Motor neuron (in vitro differentiated cells): ENCODE measurements around the gene ATXN7L1. TPM values are rescaled to one million over a fixed set of nuclear protein-coding genes. Genes with fewer than 3 reads are reported as not detected.
"Not testable (repeated sequence)": the region's sequence is repeated elsewhere in the genome, so short reads cannot be mapped to it uniquely, and the experiment has no call there.

Experiments used
- ATAC-seq, 8 experiments: fragments of 200-7000 bp; cut with Tn5 transposase; replicated peaks in 6 of 8; 2 replicates each; pipeline ENCODE4 v1.8.0; 2021; ENCODE audit warnings: mild to moderate bottlenecking in 8 of 8, moderate library complexity in 8 of 8
- H3K27ac ChIP-seq, 2 donors: fragments of 250-450 bp; sonication (Bioruptor Pico); 2 replicates each; pipeline ENCODE4 v1.9.0; 2021; ENCODE audit warnings: antibody characterized with exemption in 2 of 2, mild to moderate bottlenecking in 2 of 2, moderate library complexity in 1 of 2
- H3K4me1 ChIP-seq, 2 donors: fragments of 250-450 bp; sonication (Bioruptor Pico); replicated peaks in 1 of 2; 2 replicates each; pipeline ENCODE4 v1.6.1; 2021; ENCODE audit warnings: antibody characterized with exemption in 2 of 2, mild to moderate bottlenecking in 2 of 2, moderate library complexity in 1 of 2
- H3K4me3 ChIP-seq, 5 donors: fragments of 250-450 bp; sonication (Bioruptor Pico); 2 replicates each; pipeline ENCODE4 v1.9.0; 2021; ENCODE audit warnings: antibody characterized with exemption in 5 of 5, mild to moderate bottlenecking in 5 of 5, moderate library complexity in 4 of 5
- WGBS, 10 experiments: fragments of 450-650 bp; shearing (Covaris generic); methylation state at CpG; one replicate each; pipeline ENCODE4 v1.0.0; 2022; 5-methylcytosine and 5-hydroxymethylcytosine counted together
- in situ Hi-C, 9 experiments: fragments of 400-800 bp; cut with MboI; loops; one replicate each; pipeline ENCODE4 v1.15.0; 2021; ENCODE audit warnings: low sequenced_read_pairs in 9 of 9, low pct_unique_long_range_greater_than_20kb in 2 of 9; ENCODE audit not compliant: unreplicated experiment in 9 of 9
- total RNA-seq, 8 experiments: library from RNA; unstranded; fragments of 300-600 nt; gene quantifications; 2 replicates each; pipeline versions ENCODE4 v1.2.3 to v1.2.4, GENCODE V29; 2022

Gene ATXN7L1
- total RNA-seq, 8 experiments from 2014 or later, result 6.5 to 23.7 (median 10.6) TPM

DNA sequence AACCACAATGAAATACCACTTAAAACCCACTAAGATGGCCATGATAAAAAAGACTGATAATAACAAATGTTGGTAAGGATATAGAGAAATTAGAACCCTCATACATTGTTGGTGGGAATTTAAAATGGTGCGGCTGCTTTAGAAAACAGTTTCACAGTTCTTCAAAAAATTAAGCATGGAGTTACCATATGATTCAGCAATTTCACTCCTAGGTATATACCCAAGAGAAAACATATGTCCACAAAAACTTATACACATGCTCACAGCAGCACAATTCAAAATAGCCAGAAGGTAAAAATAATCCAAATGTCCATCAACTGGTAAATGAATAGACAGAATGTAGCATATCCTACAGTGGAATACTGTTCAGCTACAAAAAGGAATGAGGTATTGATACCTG lies 30.0 kb downstream of the ATXN7L1 start:
- H3K4me3 ChIP-seq, result no peak overlapping the region
- WGBS, 10 experiments, result 83 to 100% (median 100%) methylated on average over 1 of the region's 1 CpG; no CpG with 5 or more reads in 4 of the 10 experiments
- no peak for ATAC-seq
- H3K4me1 ChIP-seq, result peaks cover 2 to 5% of the 10 kb centered on the region in 2 donors
- in situ Hi-C loops, result no loop called here
- no peak overlapping the region for H3K27ac ChIP-seq

DNA sequence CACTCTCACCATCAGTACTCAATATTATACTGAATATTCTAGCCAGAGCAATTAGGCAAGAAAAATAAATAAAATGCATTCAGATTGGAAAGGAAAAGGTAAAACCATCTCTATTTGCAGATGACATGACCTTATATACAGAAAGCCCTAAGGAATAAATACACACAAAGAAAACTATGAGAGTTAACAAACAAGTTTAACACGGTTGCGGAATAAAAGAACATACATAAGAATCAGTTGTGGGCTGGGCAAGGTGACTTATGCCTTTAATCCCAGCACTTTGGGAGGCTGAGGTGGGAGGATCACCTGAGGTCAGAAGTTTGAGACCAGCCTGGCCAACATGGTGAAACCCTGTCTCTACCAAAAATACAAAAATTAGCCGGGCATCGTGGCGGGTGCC lies 31.7 kb downstream of the ATXN7L1 start:
- in situ Hi-C loops, result not testable (repeated sequence)

DNA sequence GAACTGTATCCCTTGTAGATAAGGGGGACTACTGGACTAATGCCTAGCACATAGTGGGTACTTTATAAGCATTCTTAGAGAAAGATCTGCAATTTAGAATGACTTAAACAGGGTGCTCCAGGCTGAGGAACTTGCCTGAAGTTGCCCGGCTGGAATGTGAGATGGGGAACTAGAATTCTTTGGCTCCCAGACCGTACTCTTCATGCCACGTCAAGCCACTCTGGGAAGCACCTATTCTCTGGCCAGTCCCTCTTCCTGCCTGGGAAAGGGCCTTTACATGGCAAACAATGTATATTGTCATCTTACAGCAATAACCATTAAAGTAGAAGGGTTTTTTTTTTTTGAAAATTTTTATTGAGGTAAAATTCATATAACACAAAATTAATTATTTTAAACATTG lies 34.5 kb downstream of the ATXN7L1 start:
- no peak for ATAC-seq
- Histone ChIP-seq H3K4me3 (no peak overlapping the region), H3K27ac (no peak overlapping the region), H3K4me1 (peaks cover 24% of the 10 kb centered on the region in 2 donors)
- WGBS, 10 experiments, result 93 to 100% (median 100%) methylated on average over 1 to 3 of the region's 3 CpGs; no CpG with 5 or more reads in 3 of the 10 experiments
- in situ Hi-C loops, result no loop called here

More for the DNA sequence above, 31.7 kb downstream of the ATXN7L1 start:
- 83 to 100% (median 97%) methylated on average over 2 to 5 of the region's 5 CpGs for WGBS, 10 experiments
- ATAC-seq, H3K4me3 ChIP-seq, H3K27ac ChIP-seq, H3K4me1 ChIP-seq: not testable (repeated sequence)

DNA sequence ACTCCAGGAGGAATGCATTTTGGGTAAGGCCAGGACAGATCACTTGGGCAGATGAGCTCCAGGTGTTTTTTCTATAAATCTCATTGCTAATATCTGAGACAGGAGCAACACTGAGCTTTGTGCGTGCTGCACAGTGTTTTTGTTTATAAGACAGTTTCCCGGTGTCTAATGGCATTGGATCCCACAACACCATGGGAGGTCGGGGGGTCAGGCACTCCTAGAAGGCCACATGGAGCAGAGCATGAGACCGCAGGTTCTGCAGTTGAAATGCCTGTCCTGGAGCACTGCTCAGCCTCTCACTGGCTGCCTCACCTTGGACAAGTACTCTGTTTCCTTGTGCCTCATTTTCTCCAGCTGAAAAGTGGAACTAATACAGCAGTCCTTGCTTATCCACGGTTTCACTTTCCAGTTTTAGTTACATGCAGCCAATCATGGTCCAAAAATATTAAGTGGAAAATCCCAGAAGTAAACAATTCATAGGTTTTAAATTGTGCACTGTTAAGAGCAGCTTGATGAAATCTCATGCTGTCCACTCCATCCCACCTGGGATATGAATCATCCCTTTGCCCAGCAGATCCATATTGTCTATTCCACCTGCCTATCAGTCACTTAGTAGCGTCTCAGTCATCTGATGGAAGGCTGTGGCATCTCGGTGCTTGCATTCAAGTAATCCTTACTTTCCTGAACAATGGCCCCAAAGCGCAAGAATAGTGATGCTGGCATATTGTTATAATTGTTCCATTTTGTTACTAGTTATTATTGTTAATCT lies 35.2 kb downstream of the ATXN7L1 start:
- peaks cover 24% of the 10 kb centered on the region in 2 donors for H3K4me1 ChIP-seq
- no peak overlapping the region for H3K27ac ChIP-seq
- H3K4me3 ChIP-seq, result no peak overlapping the region
- no peak for ATAC-seq
- 63 to 100% (median 86%) methylated on average over 1 to 5 of the region's 8 CpGs; no CpG with 5 or more reads in 1 of the 10 experiments for WGBS, 10 experiments
- in situ Hi-C loops, result no loop called here

DNA sequence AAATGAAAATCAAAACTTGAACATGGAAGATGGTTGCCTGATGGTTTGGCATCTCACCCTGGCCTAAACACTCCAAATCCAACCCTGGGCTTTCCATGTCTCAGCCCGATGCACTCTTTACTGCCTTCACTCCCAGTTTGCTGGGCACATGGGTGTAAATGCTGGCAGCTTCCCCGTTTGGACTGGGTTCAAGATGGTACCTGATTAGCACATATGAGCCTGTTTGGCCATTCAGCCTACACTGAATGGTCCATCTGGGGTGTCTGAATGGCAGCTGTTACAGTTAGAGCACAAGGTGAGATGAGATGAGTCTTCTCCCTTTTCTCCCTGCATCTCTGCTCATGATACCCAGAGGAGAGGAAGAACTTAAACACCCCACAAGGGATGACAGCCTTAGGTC lies 37.1 kb downstream of the ATXN7L1 start:
- Histone ChIP-seq H3K4me3 (no peak overlapping the region), H3K27ac (no peak overlapping the region), H3K4me1 (peaks cover 24 to 28% of the 10 kb centered on the region in 2 donors)
- no peak for ATAC-seq
- 40 to 100% (median 93%) methylated on average over 1 to 2 of the region's 2 CpGs; no CpG with 5 or more reads in 5 of the 10 experiments for WGBS, 10 experiments
- in situ Hi-C loops, result no loop called here

DNA sequence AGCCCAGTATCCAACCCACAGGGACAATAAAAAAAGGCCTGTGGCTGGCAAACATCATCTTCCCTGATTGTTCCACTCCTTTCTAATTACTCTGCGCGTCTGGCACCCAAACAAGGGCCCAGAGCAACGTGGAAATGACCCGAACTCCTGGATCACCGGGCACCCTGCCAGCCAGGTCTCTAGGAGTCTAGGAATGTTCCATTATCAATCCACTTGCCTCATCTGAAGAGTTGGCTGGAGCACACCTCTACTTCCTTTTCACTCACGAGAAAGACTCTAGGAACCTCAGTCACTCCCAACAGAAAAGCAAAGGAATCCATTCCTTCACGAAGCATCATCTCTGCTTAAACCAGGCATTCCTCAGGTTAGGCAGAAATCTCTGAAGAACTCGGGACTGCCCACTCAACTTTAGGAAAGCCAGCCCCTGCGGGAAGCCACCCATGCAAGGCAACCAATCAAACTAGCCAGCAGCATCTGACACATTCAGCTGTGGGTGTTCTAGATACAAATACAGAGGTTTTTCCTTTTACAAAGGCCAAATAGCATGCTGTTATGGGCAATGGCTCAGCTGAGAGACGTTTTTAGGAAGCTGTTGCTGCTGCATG lies 37.7 kb downstream of the ATXN7L1 start:
- Histone ChIP-seq H3K4me3 (no peak overlapping the region), H3K27ac (peak overlapping the region; percentile 10 to 16), H3K4me1 (peaks cover 24 to 28% of the 10 kb centered on the region in 2 donors)
- in situ Hi-C loops, result no loop called here
- 8 to 80% (median 48%) methylated on average over 1 to 10 of the region's 10 CpGs; no CpG with 5 or more reads in 3 of the 10 experiments for WGBS, 10 experiments
- ATAC-seq, result peak in 1 of 8 experiments; percentile 78

DNA sequence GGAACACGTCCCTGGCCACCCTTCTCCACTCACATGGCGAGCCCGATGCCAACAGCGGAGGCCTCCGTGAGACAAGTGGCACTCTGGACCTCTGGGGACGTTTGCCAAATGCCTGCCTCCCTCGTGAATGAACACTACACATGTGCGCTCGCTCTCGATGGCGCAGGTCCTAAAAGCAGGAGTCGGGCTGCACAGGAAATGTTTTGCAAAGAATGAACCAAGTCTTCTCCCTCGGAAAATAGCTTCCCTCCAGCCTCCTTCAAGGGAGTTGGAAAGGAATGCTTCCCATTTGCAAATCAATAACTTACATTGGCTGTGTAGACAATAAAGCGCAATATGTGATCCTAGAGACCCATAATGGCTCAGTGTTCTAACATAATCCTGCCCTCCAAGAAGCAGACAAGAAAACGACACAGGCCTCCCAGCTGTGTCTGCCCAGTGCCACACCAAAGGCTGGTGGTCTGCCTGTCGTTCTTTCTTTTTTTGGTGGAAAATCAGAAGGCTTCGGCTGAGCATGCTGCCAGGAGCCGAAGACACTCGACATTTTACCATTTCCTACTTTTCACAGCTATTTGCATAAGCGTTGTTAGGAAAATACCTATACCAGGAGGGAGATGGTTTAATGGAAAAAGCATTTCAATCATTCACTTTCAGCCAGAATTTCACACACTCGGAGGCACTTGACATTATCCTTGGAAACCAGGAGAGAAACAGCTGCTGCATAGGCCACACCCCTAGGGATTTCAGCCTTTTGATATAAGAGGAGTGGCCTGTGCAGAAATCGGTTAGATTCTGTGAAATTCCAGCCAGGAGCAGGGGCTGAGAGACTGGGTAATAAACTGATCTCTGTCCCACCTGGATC lies 38.4 kb downstream of the ATXN7L1 start:
- H3K4me3 ChIP-seq, result no peak overlapping the region
- peaks cover 27 to 30% of the 10 kb centered on the region in 2 donors for H3K4me1 ChIP-seq
- WGBS, 10 experiments, result 9 to 86% (median 32%) methylated on average over 2 to 18 of the region's 22 CpGs; no CpG with 5 or more reads in 1 of the 10 experiments
- H3K27ac ChIP-seq, result peak overlapping the region; percentile 10 to 16
- in situ Hi-C loops, result no loop called here
- ATAC-seq, result peak in 6 of 8 experiments; percentile 52 to 91 (median 84)

DNA sequence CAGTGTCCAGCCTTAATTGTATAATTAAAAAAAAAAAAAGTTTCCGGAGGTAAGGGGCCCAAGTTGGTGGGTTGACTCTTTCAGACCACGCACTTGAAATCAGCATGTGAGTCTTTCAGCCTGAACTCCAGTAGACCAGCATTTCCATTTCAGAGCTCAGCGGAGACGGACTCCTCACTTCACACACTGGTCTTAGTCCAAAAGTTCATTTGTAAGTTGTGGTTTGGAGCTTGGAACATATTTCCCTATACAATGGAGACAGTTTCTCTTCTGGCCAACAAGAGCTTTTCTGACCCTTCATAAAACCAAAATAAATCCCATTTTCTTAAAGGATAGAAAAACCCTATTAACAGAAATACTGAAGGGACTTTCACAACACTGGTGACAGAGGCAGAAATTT lies 41.0 kb downstream of the ATXN7L1 start:
- ATAC-seq, result no peak
- in situ Hi-C loops, result no loop called here
- peaks cover 46 to 48% of the 10 kb centered on the region in 2 donors for H3K4me1 ChIP-seq
- no peak overlapping the region for H3K4me3 ChIP-seq
- 79 to 100% (median 99%) methylated on average over 1 to 4 of the region's 4 CpGs; no CpG with 5 or more reads in 4 of the 10 experiments for WGBS, 10 experiments
- H3K27ac ChIP-seq, result no peak overlapping the region

DNA sequence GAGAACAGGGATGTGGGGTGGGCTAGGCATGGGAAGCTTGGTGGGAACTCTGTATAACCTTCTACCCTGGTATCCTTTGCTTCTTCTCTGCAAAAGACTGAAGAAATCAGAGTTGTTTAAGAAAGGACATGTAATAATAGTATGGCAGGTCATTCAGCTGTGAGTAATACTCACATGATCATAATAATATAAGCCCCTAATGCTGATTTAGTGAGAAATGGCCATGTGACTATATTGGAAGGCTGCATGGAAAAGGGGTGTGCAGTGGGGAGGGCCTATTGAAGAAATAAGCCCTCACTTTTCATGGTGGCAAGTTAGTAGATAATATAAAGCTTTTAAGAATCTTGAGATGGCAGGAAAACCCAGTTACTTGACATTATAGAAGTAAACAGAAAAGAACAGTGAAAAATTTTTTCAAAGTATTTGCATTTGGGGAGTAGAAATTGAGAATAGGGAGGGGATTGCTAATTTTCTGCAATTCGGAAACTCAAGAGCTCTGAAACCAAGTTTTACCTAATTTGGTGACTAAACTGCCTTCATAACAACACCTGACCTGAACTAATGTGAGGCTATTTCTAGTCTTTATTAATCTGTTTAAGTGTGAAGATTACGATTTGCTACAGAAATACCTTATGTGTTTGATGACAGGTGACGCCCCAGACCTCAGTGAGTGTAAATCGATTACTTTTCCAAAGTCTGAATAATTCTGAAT lies 44.4 kb downstream of the ATXN7L1 start:
- in situ Hi-C loops, result no loop called here
- Histone ChIP-seq H3K4me3 (no peak overlapping the region), H3K27ac (no peak overlapping the region), H3K4me1 (peaks cover 25 to 35% of the 10 kb centered on the region in 2 donors)
- WGBS, 10 experiments, result 0 to 100% (median 86%) methylated on average over 1 to 4 of the region's 4 CpGs
- ATAC-seq, result peak in 6 of 8 experiments; percentile 21 to 33 (median 26)

DNA sequence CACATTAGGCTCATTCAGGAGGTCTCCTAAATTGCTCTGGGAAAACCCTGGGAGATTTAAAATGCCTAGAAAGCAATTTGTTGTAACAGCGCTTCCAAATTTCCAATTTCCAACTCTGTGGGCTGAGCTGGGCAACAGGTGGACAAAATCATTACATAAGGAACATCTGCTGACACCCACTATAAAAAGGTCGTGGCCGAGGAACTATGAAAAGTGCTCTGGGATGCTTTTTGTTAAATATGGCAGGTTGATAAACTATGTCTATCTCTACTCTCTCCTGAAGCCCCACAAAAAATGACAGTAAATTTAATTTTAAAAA lies 45.1 kb downstream of the ATXN7L1 start:
- in situ Hi-C loops, result no loop called here
- ATAC-seq, result no peak
- Histone ChIP-seq H3K27ac (no peak overlapping the region), H3K4me3 (no peak overlapping the region), H3K4me1 (peaks cover 25 to 35% of the 10 kb centered on the region in 2 donors)
- WGBS, 10 experiments, result 9 to 100% (median 67%) methylated on average over 1 to 3 of the region's 3 CpGs; no CpG with 5 or more reads in 1 of the 10 experiments

DNA sequence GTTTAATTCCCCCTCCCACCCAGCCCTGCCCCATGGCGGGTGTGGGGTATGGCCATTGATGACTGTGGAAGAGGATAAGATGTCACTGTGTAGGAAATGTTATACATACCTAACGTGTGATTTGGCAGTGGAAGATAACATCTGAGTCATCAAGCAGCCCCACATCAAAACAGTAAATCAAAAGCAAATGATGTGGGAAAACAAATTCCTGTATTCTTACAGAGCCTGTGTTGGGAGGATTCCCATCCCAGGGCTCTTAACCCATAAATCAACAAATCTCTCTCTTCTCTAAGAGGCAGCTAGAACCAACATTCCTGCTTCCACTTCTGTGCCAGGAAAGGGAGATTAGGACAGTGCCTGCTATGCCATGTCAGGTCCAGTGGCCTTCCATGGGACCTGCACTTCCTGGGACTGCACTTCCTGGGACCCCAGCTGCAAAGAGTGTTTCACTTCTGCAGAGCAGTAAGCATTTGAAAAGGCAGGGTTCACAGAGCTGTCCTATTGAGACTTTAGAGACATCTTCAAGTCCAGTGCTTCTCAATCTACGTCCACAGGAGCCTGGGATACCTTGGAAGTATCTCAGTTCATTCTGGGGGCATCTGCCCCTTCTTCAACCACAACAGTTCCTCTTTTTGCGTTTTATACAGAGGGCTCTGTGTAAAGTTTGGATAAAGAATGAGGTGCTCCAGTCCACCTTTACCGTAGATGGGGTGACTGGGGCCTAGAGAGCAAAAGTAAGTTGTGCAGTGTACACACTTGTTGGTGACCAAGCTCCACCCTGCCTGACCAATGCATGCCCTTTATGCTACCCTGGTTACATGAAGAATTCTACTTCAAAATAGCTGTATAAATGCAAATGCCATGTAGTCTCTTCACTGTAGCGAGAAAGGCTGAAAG lies 45.7 kb downstream of the ATXN7L1 start:
- H3K4me1 ChIP-seq, result peaks cover 25 to 35% of the 10 kb centered on the region in 2 donors
- 24 to 100% (median 48%) methylated on average over 1 to 5 of the region's 6 CpGs; no CpG with 5 or more reads in 2 of the 10 experiments for WGBS, 10 experiments

More for the DNA sequence above, 45.7 kb downstream of the ATXN7L1 start:
- no peak overlapping the region for H3K4me3 ChIP-seq
- H3K27ac ChIP-seq, result peak overlapping the region in 1 of 2 donors; percentile 37
- in situ Hi-C loops, result no loop called here
- peak; percentile 80 to 89 (median 85) for ATAC-seq
